GM19397 (cell line): ENCODE measurements around the gene CDK3.
"Not testable (repeated sequence)": the region's sequence is repeated elsewhere in the genome, so short reads cannot be mapped to it uniquely, and the experiment has no call there.

Source experiments
- ATAC-seq: cut with Tn5 transposase; IDR thresholded peaks from one replicate; pipeline ENCODE4 v1.9.1; 2021; ENCODE audit warnings: mild to moderate bottlenecking, moderate library complexity; ENCODE audit not compliant: unreplicated experiment

The CDK3 gene

GRCh38 chr17:76000755-76001521, at the start of gene CDK3:
TSS of gene CDK3 (plus strand) at chr17:76000855. CDS start at chr17:76001426, 571 bp downstream.
- no peak for ATAC-seq

DNA sequence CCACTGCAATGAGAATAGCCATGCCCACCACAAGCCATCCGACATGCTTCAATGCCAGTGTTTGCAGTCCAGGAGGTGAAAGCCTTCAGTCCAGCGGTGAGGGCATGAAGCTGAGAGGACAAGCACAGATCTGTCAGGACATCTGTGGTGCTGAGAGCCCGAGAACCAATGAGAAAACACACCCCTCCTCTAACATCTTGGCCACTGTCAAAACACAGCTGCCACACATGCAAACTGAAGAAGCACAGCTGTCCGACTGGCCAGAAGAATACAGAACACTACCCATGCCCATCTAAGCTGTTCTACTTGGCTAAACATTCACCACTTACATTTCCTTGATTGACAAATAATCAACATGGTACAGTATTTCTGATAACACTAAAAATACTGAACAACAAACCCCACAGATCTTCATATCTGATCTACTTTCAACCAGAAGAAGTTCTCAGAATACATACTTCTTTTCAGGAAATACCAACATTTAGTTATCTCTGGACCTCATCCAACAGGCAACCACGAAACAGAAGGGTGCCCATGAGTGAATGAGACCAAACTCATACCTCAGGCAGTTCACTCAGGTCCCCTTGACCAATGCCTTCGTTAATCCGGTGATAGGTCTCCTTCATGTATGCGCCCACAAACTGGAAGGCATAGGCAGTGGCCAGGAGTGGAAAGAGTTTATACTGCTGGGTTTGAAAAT, 49.6 kb upstream of the CDK3 start:
- ATAC-seq = no peak

DNA sequence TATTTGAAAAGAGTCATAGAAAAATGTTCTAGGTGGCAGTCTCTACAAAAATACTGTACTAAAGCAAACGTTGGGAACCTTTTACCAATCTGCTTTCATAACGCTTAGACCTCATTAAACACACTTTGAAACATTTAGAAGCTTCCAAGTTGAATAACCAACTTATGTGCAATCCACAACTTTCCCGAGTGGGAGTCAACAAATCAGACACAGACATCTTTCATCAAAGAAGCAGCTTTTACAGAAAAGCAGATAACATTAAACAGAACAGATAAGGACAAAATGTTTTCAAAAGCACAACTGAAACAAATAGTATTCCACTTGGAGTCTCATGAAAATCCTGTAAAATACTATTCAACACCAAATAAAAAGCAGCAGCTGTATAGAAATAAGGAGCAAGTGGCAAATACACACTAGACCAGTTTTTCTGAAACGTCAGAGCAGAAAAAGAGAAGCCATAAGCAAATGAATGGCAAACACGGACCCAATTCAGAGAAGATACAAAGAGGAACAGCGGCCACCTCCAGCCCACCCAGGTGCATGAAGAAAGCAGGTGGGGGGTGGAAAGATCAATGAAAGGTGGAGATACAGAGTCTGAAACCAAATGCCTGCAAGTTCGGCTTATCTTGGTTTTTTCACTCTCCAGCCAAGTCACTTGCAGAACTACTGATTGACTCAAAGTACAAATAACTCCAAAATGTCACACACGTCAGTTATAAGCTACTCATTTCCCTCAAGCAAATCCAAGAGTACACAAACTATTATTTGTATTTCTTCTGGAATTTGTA, 41.4 kb upstream of the CDK3 start:
- no peak for ATAC-seq

GRCh38 chr17:75959839-75960511, 40.7 kb upstream of the CDK3 start:
- ATAC-seq = no peak

- ATAC-seq = no peak
These were observed 35.2 kb upstream of the CDK3 start for GRCh38 chr17:75965468-75965867.

DNA sequence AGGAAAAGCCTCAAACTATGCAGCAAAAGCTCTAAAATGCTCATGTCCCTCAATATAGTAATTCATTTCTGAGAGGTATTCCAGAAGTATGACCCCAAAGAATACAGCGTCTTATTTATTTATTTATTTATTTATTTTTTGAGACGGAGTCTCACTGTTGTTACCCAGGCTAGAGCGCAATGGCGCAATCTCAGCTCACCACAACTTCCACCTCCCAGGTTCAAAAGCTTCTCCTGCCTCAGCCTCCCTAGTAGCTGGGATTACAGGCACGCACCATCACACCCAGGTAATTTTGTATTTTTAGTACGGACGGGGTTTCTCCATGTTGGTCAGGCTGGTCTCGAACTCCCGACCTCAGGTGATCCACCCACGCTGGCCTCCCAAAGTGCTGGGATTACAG, 31.6 kb upstream of the CDK3 start:
- not testable (repeated sequence) for ATAC-seq

GRCh38 chr17:75970011-75970523, 30.6 kb upstream of the CDK3 start:
- no peak for ATAC-seq

GRCh38 chr17:75970626-75971025, 30.0 kb upstream of the CDK3 start:
- ATAC-seq = no peak

- ATAC-seq = not testable (repeated sequence)
These were observed 25.5 kb upstream of the CDK3 start for GRCh38 chr17:75975187-75975586.

- ATAC-seq = no peak
These were observed 24.9 kb upstream of the CDK3 start for GRCh38 chr17:75975757-75976174.

- ATAC-seq = no peak
These were observed 24.3 kb upstream of the CDK3 start for GRCh38 chr17:75976175-75976848.

DNA sequence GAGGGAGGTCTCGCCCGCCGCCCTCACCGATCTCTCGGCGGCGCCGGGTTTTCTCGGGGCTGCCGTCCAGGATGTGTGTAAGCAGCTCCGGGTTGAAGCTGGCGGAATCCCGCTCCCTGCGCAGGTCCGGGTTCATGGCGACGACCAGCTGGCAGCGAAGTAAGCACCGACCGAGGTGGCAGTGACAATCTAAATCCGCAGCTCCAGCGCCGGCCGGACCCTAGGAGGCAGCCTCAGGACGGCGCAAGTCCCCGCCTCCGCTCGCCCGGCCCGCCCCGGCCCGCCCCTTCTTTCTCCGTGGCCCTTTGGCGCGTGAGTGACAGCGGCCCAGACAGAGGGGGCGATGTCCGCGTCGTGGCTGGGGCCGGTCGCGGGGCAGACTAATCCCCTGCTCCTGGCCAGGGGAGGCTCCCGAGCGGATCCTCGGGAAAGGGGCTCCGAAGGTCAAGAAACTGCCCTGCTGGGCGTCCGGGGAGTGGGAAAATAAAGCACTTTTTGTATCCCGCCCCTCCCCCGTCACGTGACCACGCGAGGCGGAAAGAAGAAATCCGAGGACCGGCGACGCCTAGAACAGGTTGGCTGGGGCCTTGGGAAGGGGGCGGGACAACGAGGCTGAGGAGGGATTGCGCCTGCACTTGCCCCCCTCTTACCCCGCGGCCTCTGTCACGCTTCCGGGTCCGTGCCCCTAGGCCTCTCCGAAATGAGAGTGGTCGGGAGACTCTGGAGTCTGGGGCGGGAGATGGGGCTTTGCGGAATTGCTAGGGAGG, 21.5 kb upstream of the CDK3 start, which contains the start of the genes ACOX1 and TEN1:
Gene ACOX1 (minus strand): TSS at position 229 of the 767 bp plus-strand sequence. CDS start 93 bp downstream, at position 136.
Gene TEN1 (plus strand): TSS at position 303 of the 767 bp plus-strand sequence. CDS start 6,953 bp downstream, outside the sequence.
- ATAC-seq = peak; percentile 93

- no peak for ATAC-seq
These were observed 20.9 kb upstream of the CDK3 start for GRCh38 chr17:75979705-75980187.

GRCh38 chr17:75980188-75981018, 20.3 kb upstream of the CDK3 start:
- ATAC-seq = no peak

DNA sequence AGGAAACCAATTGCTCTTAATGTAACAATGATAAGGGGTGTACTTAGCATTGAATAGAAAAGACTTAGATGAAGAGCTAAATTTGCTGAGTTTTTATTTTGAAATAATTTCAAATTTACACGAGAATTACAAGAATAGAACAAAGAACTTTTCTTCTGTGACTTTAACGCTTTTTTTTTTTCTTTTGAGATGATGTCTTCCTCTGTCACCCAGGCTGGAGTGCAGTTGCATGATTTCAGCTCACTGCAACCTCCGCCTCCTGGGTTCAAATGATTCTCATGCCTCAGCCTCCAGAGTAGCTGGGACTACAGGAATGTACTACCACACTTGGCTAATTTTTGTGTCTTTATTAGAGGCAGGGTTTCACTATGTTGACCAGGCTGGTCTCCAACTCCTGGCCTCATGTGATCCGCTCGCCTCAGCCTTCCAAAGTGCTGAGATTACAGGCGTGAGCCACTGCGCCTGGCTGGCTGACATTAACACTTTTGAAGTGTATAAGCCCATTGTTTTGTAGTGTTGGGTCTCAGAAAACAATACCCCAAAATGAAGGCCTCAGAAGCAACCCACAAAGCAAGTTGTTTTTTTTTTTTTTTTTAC, 19.5 kb upstream of the CDK3 start:
- ATAC-seq = no peak

- ATAC-seq = no peak
These were observed 17.0 kb upstream of the CDK3 start for GRCh38 chr17:75983501-75984181.

- no peak for ATAC-seq
These were observed 14.7 kb upstream of the CDK3 start for GRCh38 chr17:75985986-75986385.
